Measurements from ENCODE around the gene IGSF11.

IGSF11 gene

GRCh38 chr3:119044593-119044992, 9.9 kb upstream of the IGSF11 start:
- H3K4me3 ChIP-seq (ENCODE audit: low read depth, low read length): no peak overlapping the region
- no peak for TF ChIP-seq CTCF (IDR thresholded peaks at IDR 0.05; ENCODE audit: borderline replicate concordance, insufficient read depth, low read depth, low read length)

- H3K4me3 ChIP-seq (ENCODE audit: low read depth, low read length): no peak overlapping the region
- no peak for TF ChIP-seq CTCF (IDR thresholded peaks at IDR 0.05; ENCODE audit: borderline replicate concordance, insufficient read depth, low read depth, low read length)
These were observed 7.5 kb upstream of the IGSF11 start for GRCh38 chr3:119042162-119042561.

GRCh38 chr3:119035014-119035346, 334 bp upstream of the IGSF11 start:
- no peak for TF ChIP-seq CTCF (IDR thresholded peaks at IDR 0.05; ENCODE audit: borderline replicate concordance, insufficient read depth, low read depth, low read length)
- H3K4me3 ChIP-seq (ENCODE audit: low read depth, low read length): peak overlapping the region; percentile 53

- no peak for TF ChIP-seq CTCF (IDR thresholded peaks at IDR 0.05; ENCODE audit: borderline replicate concordance, insufficient read depth, low read depth, low read length)
- no peak overlapping the region for H3K4me3 ChIP-seq (ENCODE audit: low read depth, low read length)
These were observed 1.0 kb downstream of the IGSF11 start for GRCh38 chr3:119033393-119034255.

GRCh38 chr3:119025171-119025795, 9.4 kb downstream of the IGSF11 start:
- no peak overlapping the region for H3K4me3 ChIP-seq (ENCODE audit: low read depth, low read length)
- no peak for TF ChIP-seq CTCF (IDR thresholded peaks at IDR 0.05; ENCODE audit: borderline replicate concordance, insufficient read depth, low read depth, low read length)

- no peak for TF ChIP-seq CTCF (IDR thresholded peaks at IDR 0.05; ENCODE audit: borderline replicate concordance, insufficient read depth, low read depth, low read length)
- H3K4me3 ChIP-seq (ENCODE audit: low read depth, low read length): no peak overlapping the region
These were observed 14.7 kb downstream of the IGSF11 start for GRCh38 chr3:119019767-119020518.
